NCI-H526 treated with DMSO at 0.1 percent for 48 hours (cell line): ENCODE measurements around the gene TNFRSF9.
"Not testable (repeated sequence)": the region's sequence is repeated elsewhere in the genome, so short reads cannot be mapped to it uniquely, and the experiment has no call there.

Source experiments
- DNase-seq: peaks from one replicate; lab custom pipeline; 2025; lab: John Stamatoyannopoulos, UW

Gene TNFRSF9

DNA sequence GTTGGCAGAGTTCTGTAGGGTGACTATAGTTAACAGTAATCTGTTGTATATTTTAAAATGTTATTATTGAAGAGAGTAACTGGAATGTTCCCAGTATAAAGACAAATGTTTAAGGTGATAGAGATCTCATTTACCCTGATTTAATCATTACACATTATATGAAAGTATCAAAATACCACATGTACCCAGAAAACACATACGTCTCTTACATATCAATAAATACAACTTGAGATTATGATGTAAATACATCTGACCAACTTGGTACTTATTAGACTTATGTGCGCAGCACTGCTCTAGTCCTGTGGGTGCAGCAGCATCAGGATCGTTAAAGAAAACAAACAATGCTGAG, 20.2 kb upstream of the TNFRSF9 start:
- DNase-seq: no peak

GRCh38 chr1:7960165-7960564, 19.5 kb upstream of the TNFRSF9 start:
- no peak for DNase-seq

- no peak for DNase-seq
These were observed 15.8 kb upstream of the TNFRSF9 start for GRCh38 chr1:7956218-7957032.

GRCh38 chr1:7954683-7955082, 14.0 kb upstream of the TNFRSF9 start:
- no peak for DNase-seq

- peak; percentile 62 for DNase-seq
These were observed 13.4 kb upstream of the TNFRSF9 start for GRCh38 chr1:7953850-7954609.

DNA sequence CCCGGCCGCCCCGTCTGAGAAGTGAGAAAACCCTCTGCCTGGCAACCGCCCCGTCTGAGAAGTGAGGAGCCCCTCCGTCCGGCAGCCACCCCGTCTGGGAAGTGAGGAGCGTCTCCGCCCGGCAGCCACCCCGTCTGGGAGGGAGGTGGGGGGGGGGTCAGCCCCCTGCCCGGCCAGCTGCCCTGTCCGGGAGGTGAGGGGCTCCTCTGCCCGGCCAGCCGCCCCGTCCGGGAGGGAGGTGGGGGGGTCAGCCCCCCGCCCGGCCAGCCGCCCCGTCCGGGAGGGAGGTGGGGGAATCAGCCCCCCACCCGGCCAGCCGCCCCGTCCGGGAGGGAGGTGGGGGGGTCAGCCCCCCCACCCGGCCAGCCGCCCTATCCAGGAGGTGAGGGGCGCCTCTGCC, 12.2 kb upstream of the TNFRSF9 start:
- not testable (repeated sequence) for DNase-seq

GRCh38 chr1:7948960-7949359, 8.3 kb upstream of the TNFRSF9 start:
- no peak for DNase-seq

- no peak for DNase-seq
These were observed 2.6 kb upstream of the TNFRSF9 start for GRCh38 chr1:7943251-7943650.

DNA sequence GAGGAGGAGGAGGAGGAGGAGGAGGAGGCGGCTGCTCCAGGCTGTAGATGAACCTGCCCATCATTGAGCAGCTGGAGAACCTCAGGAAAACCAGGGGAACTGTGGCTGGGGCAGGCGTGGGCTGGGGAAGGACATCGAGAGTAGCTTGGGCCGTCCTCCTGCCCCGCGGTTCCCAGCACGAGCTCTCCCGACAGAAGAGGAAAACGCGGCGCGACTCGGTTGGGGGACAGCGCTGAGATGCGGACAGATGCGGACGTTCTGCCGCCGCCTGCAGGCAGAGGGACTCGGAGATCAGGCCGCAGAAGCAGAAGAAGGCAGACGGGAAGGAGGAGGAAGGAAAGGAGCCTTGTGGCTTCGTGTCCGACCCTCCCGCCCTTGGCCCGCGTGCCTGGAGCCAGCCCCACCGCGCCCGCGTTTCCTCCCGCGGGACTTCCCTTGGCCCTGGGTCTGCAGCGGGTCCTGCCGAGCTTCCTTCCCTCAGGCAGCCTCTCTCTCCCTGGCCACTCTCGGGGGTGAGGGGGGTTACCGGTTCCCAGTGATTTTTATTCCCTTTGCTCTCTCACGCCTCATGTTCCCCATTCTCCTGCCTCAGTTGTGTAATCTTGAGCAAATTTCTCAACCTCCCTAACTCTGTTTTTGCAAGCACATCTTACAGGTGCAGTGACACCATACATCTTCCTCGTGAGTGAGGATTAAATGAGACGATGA, 1.7 kb upstream of the TNFRSF9 start:
- DNase-seq: peak; percentile 6

DNA sequence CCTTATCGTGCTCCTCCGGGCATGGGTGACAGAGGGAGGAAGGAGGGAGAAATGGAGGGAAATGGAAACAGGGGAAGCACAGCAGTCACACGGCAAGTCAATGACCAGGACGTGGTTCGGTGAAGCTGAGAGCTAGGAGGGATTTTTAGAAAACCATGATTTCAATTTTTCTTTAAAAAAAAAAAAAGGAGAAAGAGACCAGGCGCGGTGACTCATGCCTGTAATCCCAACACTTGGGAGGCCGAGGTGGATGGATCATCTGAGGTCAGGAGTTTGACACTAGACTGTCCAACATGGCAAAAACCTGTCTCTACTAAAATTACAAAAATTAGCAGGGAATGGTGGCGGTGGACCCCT, 776 bp upstream of the TNFRSF9 start:
- no peak for DNase-seq

- DNase-seq: no peak
These were observed 605 bp downstream of the TNFRSF9 start for GRCh38 chr1:7940034-7940433.

DNA sequence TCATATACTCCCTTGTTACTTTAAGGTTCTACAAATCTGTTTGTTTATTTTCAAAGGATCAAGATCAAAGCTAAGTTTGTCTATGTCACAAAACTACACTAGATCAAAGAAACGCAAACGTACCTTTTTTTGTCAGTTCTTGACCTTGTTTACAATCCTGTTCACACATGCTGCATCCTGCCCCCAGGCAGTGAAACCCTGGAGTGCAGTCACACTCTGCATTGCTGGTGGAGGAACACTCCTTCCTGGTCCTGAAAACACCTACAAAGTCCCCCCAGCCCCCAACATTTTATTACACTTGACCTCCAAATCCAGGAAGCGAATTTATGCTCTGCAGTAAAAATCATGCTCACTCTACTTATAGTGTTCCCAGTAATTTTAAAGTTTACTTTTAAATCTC, 2.6 kb downstream of the TNFRSF9 start:
- DNase-seq: no peak

DNA sequence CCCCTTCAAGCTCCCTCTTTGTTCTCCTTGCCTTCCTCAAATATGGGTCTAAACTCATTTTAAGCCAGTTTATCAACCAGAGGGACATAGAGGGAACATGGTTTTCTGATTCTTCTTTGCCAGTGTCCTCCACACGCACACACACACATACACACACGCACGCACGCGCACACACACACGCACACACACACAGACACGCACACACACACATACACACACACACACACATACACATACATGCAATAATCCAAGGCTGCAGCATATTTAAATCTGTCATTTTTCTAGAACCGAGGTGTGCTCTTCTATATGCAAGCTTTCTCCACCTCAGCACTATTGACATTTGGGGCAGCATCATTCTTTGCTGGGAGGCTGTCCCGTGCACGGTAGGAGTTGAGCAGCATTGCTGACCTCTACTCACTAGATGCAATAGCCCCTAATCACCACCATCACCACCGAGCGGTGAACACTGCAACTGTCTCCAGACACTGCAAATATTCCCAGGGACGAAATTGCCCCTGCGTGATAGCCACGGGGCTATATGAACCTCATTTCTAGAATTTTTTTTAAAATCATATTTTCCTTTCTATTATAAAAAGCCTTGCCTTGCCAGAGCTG, 8.0 kb downstream of the TNFRSF9 start:
- peak; percentile 8 for DNase-seq

GRCh38 chr1:7931446-7931812, 9.2 kb downstream of the TNFRSF9 start:
- no peak for DNase-seq

GRCh38 chr1:7930645-7931445, 9.8 kb downstream of the TNFRSF9 start:
- DNase-seq: no peak

DNA sequence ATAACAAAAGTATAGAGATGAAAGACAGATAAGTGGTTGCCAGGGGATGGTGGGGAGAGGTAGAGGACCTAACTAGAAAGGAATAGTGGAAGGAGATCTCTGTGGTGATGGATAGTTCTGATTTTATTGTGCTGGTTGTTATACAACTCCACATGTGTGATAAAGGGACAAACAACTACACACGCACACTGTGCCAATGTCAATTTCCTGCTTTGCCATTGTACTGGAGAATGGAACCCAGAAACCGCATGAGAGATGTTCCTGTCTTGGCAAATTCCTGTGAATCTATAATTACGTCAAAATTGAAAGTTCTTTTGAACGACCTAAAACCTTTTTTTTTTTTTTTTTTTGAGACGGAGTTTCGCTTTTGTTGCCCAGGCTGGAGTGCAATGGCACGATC, 11.0 kb downstream of the TNFRSF9 start:
- no peak for DNase-seq

DNA sequence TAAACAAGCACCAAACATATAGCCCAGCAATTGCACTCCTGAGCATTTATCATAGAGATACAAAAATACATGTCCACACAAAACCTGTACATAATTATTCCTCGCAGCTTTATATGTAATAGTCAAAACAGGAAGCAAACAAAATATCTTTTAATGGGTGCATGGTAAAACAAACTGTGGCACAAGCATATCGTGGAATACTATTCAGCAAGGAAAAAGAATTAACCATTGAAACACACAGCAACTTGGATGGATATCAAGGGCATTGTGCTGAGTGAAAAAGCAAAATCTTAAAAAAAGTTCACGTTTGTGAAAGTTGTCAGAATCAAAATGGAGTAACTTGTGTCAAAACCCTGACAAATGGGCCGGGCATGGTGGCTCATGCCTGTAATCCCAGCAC, 12.4 kb downstream of the TNFRSF9 start:
- no peak for DNase-seq

DNA sequence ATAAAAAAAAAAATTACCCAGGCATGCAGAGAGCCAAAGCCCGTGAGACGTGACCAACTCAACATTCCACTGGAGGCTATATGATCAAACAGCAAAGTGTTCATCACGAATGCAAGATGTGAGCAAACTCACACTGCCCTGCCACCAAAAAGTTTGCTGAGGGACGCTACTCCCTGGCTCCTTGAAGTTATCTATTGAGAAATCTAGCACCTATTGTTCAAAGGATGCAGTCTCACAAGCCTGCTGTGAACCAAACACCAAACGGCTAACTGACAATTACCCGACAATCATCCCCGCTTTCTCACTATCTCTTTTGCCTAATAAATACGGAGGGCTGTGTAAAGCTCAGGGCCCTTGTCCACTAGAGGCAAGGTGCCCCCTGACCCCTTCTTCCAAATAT, 13.6 kb downstream of the TNFRSF9 start:
- DNase-seq: not testable (repeated sequence)

DNA sequence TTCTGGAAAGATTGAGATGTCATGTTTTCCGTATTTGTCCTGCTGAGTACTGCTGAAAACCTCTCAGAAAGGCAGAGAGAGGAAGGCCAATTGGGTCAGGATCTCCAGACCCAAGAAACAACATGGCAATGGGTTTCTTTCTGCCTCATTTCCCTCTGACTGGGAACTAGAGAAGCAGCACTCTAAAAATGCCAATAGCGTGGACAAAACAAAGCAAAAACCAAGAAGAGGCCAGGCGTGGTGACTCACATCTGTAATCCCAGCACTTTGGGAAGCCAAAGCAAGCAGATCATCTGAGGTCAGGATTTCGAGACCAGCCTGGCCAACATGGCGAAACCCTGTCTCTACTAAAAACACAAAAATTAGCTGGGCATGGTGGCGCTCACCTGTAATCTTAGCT, 18.3 kb downstream of the TNFRSF9 start:
- no peak for DNase-seq

DNA sequence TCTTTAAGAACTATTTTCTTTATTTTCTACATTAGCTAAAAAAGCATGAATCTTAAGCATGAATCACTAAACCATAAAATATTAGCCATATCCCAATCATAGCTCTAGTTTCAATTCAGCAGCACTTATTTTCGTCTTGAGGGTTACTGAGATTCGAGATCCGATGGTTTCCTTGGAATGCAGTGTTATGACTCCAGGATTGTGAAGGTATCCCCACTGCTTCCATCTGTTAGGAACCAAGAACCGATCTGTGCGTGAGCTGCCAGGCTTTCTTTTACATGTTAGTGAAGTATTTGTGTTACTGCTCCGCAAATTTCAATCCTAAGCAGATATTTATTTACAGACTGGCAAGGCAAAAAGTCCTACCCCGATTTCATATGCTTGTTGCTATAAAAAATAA, 18.8 kb downstream of the TNFRSF9 start:
- DNase-seq: no peak

GRCh38 chr1:7919880-7920279, 20.8 kb downstream of the TNFRSF9 start:
- no peak for DNase-seq

DNA sequence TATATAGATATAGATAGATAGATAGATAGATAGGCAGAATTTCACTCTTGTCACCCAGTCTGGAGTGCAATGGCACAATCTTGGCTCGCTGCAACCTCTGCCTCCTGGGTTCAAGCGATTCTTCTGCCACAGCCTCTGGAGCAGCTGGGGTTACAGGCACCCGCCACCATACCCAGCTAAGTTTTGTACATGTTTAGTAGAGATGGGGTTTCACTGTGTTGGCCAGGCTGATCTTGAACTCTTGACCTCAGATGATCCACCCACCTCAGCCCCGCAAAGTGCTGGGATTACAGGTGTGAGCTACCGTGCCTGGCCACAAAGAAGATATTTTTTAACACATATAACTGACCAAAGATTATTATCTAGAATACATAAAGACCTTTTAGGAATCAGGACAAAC, 22.7 kb downstream of the TNFRSF9 start:
- DNase-seq: not testable (repeated sequence)
